Femur (tissue), 1 donor: ENCODE results near the gene CHP2.
A peak's percentile ranks its signal among the peaks of the same experiment; 100 is the strongest.
"Not testable (repeated sequence)": the region's sequence is repeated elsewhere in the genome, so short reads cannot be mapped to it uniquely, and the experiment has no call there.

Experiments used
- DNase-seq: peaks from one replicate; pipeline ENCODE4 v3.0.0-alpha.2; 2017

Gene CHP2

DNA sequence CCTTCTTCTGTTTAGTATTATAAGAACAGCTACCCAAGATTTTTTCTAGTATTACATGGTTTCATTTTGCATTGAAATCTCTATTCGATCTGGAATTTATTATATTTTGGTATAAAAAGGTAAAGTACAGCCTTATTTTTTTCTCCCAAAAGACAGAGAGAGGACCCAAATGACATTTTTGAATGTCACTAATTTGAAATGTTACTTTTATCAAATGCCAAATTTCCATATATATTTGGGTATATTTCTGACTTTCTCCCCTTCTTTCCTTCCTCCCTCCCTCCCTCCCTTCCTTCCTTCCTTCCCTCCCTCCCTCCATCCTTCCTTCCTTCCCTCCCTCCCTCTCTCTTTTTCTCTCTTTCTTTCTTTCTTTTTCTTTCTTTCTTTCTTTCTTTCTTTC lies 6.2 kb upstream of the CHP2 start:
- no peak for DNase-seq

DNA sequence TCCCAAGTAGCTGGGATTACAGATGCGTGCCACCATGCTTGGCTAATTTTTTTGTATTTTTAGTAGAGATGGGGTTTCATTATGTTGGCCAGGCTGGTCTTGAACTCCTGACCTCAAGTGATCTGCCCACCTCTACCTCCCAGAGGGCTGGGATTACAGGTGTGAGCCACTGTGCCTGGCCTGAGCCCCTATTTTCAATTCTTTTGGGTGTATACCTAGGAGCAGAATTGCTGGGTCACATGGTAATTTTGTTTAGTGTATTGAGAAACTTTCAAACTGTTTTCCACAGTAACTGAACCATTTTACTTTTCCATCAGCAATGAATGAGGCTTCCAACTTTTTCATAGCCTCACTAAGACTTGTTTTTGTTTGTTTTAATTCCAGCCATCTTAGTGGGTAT lies 3.8 kb upstream of the CHP2 start:
- not testable (repeated sequence) for DNase-seq

DNA sequence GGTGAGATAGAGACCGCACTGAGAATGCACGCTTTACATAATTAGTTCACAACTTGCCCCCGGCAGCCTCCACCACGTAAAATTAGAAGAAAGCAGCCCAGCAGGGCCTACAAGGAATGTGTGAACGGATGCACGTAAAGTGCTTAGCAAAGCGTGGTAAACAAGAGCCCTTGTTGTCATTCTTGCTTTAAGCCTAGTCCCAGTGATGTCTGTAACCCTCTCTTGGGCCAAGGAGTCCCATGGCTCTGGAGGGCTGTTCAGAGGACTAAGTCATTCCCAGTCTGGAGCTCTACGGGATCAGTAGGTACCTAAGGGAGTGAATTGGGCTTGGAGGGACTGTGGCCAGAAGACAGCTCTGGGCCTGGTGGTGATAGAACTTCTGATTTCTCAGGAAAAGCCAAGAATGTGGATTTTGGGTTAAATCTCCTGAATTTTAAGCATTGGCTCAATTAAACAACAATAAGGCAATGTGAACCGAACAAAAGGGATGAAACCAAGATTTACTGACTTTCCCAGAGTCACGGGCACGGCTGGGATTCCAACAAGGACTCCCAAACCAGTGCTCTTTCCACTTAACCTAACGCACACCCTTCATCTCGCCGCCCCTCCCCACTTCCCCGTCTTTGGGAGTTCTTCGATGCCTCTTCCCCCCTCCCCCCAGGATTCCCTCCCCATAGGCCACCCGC lies 775 bp upstream of the CHP2 start:
- no peak for DNase-seq

DNA sequence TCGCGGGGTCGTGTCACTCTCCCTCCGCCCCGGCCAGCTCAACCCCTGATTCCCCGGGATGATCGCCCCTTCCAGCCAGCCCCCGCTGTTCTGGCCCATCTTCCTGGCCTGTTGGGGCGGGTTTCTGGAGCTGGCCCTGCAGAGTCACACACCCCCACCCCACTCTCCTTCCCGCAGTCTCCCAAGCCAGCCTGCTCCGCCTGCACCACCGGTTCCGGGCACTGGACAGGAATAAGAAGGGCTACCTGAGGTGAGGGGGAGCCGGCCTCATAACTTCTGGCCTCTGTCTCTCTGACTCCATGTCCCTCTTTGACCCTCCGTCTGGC lies 621 bp downstream of the CHP2 start:
- DNase-seq: no peak

DNA sequence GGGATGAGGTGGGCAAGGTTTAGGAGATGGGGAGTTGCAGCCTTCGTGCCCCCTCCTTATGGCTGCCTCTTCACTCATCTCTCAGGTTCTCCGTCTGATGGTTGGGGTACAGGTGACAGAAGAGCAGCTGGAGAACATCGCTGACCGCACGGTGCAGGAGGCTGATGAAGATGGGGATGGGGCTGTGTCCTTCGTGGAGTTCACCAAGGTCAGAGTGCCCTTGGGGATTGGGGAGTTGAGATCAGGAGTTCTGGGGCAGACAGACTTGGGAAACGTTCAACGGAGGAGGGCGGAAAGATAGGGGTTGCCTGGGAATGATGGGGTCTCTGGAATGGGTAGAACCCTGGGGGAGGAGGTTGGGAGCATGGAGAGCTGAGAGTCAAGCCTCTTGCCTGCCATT lies 2.3 kb downstream of the CHP2 start:
- no peak for DNase-seq

DNA sequence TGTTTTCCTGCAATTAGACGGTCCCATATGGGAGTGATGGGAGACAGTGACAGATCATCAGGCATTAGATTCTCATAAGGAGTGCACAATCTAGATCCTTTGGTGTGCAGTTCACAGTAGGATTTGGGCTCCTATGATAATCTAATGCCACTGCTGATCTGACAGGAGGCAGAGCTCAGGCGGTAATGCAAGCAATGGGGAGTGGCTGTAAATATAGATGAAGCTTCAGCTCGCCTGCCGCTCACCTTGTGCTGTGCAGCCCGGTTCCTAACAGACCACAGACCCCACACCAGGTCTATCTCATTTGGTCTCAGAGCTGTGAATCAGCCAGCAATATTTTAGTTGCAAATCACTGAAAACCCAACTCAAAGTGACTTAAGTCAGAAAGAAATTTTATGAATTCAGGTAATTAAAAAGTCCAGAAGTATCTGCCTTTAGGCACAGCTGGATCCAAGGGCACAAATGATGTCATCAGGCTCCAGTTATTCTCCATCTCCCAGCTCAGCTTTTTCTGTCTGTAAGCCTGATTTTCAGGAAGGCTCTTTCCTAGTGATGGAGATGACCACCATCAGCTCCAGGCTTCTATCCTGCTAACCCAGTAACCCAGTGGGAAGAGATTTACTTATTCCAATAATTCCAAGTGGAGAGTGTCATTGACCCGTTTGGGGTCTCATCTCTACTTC lies 3.3 kb downstream of the CHP2 start:
- no peak for DNase-seq

DNA sequence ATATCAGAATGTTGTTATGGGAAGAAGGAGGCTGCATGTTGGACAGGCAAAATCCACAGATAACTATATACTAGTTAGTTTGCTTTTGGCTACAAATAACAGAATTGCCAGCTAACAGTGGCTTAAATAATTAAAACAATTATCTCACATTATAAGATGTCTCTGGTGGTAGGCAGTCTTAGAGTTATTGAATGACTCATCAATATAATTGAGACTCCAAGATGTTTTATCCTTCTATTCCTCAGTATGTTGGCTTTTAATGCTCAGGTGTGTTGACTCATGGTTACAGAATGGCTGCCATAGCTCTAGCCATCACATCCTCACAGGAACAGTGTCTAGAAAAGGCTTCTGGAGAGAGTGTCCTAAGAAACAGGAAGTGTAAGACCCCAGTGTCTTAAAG lies 11.1 kb downstream of the CHP2 start:
- no peak for DNase-seq

DNA sequence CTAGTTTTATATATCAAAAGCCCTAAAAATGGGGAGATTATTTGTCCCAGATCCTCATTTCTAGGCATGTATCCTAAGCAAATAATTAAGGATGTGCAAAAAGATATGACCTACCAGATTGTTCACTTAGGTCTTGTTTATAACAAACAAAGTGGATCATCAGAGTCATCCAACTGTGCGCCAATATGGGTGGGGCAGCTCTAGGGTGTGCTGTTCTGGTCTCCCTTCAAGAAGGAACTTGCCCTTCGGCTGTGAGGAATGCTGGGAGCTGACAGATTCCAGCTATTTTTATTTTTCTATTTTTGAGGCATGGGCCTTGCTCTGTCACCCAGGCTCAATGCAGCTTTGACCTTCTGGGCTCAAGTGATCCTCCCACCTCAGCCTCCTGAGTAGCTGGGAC lies 13.8 kb downstream of the CHP2 start:
- DNase-seq: no peak

DNA sequence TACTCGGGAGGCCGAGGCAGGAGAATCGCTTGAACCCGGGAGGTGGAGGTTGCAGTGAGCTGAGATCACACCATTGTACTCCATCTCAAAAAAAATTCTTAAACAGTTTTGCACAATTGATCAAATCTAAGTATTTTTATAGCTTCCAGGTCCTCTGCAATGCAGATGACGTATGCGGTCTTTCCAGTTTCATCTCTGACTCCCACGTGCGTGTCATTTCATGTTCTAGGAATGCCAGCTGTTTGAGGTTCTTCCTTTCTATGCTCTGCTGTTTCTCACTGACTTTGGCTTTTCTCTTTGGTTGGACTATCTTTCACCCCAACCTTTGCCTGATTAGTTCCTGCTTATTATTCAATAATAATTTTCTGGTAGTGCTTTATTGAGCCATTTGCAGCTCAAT lies 16.2 kb downstream of the CHP2 start:
- no peak for DNase-seq

DNA sequence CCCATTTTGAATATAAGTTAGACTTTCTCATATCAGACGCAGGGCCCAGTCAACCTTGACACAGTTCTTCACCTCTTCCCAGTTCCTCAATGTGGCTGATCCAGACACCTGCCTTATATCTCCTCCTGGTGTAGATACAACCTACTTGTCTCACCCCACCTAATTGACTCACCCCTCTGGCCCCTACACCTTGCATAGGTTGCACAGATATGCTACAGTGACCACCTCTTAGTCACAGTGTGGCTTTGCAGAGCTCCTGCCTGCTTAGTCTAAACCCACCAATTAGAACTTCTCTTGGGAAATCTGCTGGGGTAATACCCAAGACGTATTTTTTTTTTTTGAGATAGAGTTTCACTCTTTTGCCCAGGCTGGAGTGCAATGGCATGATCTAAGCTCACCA lies 16.8 kb downstream of the CHP2 start:
- DNase-seq: no peak

DNA sequence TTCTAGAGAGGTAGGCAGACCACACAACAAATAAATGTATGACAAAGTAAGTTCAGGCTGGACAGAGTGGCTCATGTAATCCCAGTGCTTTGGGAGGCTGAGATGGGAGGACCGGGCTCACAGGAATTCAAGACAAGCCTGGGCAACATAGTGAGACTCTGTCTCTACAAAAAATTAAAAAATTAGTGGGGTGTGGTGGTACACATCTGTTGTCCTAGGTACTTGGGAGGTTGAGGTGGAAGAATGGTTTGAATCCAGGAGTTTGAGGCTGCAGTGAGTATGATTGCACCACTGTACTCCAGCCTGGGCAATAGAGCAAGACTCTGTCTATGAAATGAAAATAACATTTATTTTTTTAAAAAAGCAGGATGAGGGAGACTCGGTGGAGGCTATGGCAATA lies 18.5 kb downstream of the CHP2 start:
- no peak for DNase-seq

DNA sequence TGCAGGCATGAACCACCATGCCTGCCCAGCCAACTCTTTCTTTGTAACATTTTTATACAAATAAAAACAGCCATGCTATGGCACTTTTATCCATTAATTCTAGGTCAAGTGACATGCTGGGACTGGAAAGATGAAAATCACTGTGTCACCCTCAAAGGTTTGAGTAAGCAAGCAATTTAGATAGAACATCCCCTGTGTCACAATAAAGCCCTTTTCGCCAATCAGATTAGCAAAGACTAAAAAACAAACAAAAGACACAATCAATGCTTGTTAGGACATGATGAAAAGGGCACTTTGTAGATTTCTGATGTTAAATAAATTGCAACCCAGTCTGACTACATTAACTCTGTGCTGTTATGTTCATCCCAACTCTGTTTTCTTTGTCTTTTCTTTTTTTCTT lies 26.4 kb downstream of the CHP2 start:
- DNase-seq: no peak

DNA sequence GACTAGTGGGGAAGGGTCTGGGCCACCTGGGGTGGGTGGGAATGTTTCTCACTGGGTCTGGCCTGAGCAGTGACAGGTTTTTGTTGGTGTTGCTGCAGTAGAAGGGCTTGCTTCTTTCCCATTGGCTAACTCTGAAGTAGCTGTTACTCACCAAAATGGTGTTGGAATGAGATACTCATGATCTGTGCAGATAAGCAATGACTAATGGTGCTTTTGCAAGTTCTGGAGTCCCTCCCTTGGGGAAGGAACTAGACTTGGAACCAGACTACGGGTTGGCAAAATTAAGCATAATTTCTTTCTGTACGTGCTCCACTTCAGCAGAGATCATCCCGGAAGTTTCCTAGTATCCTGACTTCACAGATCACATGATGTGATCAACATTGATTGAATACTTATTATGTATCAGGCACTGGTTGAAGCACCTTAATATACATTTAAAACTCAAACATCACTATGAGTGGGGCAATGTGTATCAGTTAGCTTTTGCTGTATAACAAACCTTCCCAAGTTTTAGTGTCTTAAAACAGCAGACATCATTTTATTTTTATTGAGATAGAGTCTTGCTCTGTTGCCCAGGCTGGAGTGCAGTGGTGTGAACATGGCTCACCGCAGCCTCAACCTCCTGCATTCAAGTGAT lies 30.1 kb downstream of the CHP2 start:
- no peak for DNase-seq

DNA sequence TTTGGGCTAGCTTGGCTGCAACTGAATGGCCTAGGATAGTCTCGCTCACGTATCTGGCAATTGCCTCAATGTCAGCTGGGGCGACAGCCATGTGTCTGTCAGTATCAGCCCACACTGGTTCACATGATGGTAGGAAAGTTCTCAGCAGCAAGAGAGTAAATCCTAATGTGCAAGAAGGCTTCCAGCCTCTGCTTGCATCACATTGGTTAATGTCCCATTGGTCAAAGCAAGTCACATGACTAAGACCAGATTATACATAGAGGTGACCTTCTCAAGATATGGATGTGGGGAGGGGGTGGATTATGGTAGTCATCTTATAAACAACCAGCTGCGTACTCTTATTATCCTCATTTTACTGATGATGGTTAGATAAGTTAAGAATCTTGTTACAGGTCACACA lies 31.0 kb downstream of the CHP2 start:
- no peak for DNase-seq

DNA sequence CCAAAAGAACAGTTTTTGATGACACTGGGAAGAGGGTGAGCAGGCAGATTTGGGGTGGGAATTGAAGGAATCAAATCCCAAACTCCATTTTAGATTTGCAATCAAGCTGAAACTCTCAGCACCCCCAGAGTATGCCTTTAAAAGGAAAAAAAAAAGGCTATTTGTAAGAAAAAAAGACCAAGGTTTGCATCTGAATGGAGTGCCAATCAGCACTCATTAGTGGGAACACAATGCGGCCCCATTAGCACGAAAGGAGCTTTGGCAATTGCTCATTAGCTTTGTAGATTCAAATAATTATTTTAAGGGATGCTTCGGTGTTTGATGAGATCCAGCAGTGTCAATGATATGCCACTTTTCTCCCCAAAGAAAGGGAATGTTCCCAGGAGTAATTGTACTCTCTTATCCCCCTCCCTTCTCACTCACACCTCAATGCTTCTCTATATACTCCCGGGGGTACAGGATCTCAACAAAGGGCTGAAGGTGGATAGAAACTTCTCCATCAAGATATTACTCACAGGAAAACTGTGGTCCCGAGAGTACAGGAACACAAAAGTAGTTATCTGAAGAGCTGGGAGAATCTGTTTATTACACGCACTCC lies 32.2 kb downstream of the CHP2 start:
- no peak for DNase-seq

DNA sequence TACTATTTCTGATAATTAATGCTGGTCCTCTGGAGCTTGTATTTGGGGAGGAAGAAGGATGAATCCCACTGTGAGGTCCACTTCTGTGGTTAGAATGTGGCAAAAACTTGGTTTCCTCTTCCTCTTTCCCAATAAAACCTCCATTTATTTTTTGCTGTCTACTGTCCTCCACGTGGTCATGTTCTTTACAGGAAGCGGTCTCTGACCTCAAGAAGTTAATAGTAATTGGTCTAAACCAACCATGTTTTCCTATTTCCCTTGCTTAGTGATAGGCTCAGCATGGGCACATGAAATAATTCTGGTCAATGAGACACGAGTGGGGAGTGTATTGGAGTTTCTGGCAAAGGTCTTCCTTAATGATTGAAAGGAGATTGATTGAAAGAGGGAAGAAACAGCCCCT lies 33.9 kb downstream of the CHP2 start:
- DNase-seq: no peak

DNA sequence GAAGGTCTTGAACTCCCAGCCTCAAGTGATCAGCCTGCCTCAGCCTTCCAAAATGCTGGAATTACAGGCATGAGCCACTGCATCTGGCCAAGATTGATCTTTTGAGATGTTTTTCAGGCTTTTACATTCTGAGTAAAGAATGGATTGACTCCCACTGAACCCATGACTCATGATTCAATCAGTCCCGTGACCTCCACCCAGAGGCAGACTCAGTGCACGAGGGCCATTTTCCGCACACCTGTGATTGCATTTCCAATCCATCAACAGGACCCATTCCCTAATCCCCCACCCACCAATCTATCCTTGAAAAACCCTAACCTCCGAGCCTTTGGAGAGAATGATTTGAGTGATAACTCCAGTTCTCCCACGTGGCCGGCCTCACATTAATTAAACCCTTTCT lies 40.6 kb downstream of the CHP2 start:
- no peak for DNase-seq

DNA sequence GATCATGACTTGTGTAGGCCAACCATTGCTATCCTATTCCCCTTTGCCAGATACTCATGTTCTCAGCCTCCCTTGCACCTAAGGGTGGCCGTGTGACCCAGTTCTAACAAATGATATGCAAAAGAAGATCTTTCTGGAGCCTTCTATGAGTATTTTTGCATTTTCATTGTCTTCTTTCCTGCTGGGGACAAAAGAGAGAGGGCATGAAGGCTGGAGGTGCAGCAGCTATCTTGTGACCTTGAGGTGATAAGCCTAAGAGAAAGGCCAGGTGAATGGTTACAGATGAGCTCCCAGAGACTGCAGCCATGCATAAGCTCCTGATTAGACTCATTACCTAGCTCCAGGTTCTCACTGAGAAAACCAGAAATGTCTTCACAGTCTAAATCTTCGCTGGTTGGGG lies 42.1 kb downstream of the CHP2 start:
- no peak for DNase-seq

DNA sequence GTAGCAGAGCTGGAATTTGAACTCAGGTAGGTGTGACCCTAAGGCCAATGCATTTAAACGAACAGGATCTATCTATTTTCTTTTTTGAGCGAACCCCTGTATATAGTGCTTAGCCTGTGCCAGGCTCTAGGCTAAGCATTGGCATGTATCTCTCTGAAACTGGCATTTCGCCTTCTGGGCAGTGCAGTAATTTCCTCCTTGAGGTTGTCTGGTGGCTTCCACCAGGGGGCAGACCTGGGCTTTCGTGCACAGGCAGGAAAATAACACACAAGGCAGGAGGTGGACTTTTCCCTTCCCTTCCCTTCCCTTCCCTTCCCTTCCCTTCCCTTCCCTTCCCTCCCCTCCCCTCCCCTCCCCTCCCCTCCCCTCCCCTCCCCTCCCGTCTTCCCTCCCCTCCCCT lies 46.6 kb downstream of the CHP2 start:
- peak; percentile 60 for DNase-seq

DNA sequence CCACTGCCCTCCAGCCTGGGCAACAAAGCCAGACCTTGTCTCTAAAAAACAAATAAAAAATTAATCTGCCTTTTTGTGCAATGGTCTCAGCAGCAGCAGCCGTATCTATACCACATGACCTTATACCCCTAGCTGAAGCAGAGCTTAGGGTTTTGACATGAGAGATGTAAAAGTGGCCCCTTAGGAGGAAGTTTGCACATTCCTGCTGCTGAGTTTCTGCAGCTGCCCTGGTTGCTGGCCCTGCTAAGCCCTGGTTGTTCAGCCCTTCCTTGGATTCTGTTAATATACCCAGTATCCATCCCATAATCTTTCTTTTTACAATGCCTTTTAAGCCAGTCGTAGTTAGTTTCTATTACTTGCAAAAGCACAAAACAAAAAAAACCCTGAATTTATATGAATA lies 48.0 kb downstream of the CHP2 start:
- no peak for DNase-seq

DNA sequence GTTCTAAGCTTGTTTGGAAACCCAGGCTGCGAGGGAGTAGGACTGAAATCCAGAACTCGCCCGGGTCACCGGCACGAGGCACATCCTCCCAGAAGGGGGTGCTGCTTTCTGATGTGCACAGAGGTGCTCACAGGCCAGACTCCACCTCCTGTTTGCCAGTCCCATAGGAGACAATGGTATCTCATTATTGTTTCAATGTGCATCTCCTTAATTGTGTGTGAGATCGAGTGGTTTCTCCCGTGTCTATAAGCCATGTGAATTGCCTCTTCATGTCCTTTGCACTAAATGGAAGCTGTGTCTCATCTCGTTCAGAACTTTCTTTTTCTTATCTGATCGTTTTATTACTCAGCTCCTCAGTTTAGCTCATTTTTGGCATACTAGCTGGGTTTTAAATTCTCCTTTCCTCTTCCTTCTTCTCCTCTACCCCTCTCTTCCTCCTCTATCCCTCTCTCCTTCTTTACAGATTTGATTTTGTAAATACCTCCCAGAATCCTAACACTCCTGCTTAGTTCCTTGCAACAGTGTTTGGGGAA lies 48.8 kb downstream of the CHP2 start:
- DNase-seq: peak; percentile 31

DNA sequence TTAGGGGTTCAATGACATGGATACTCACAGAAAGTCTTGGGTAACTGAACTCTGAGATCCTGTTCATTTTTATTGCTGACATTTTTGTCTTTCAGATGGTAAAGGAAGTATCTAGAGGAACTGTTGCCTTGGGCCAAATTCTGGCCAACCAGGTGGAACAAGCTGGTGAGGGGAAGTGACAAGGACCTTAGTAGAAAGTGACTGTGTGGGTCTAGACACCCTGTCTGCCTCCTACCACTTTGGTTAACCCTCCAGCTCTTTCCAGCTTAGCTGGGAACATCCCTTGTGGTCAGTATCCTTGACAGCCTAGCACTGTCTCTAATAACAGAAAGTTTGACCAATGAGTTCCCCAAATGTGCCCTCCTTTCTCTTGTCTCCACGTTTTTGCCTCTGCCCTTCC lies 52.2 kb downstream of the CHP2 start:
- peak; percentile 23 for DNase-seq
